Glutamatergic neuron (in vitro differentiated cells): Measurements from ENCODE around the gene RNGTT. TPM values are rescaled to one million over a fixed set of nuclear protein-coding genes. Genes with fewer than 3 reads are reported as not detected.

Source experiments
- DNase-seq: peaks from one replicate; pipeline ENCODE4 v3.0.0; 2022
- H3K27ac Mint-ChIP-seq: one replicate; pipeline ENCODE4 v1.8.0; 2020; ENCODE audit warnings: mild to moderate bottlenecking, mixed read lengths, inconsistent platforms; ENCODE audit not compliant: unreplicated experiment
- H3K27me3 Mint-ChIP-seq: one replicate; pipeline ENCODE4 v1.8.0; 2020; ENCODE audit warnings: mild to moderate bottlenecking, moderate library complexity, mixed read lengths, inconsistent platforms; ENCODE audit not compliant: unreplicated experiment
- H3K36me3 Mint-ChIP-seq: one replicate; pipeline ENCODE4 v1.8.0; 2020; ENCODE audit warnings: mild to moderate bottlenecking, mixed read lengths, inconsistent platforms; ENCODE audit not compliant: unreplicated experiment
- H3K4me1 Mint-ChIP-seq: one replicate; pipeline ENCODE4 v1.8.0; 2020; ENCODE audit warnings: mild to moderate bottlenecking, low read depth, mixed read lengths, inconsistent platforms; ENCODE audit not compliant: unreplicated experiment
- H3K4me3 Mint-ChIP-seq: one replicate; pipeline ENCODE4 v1.8.0; 2020; ENCODE audit warnings: mild to moderate bottlenecking, mixed read lengths, inconsistent platforms; ENCODE audit not compliant: unreplicated experiment
- H3K9me3 Mint-ChIP-seq: one replicate; pipeline ENCODE4 v1.8.0; 2020; ENCODE audit warnings: mild to moderate bottlenecking, moderate library complexity, mixed read lengths, inconsistent platforms; ENCODE audit not compliant: unreplicated experiment
- total RNA-seq: library from RNA; stranded (reverse); fragmentation: NEBNext Ultra II Directional; extraction: Animal tissue kit (Norgen Biotek cat#: 25700); gene quantifications from one replicate; pipeline ENCODE4 v1.2.1, GENCODE V29; 2021; ENCODE audit not compliant: unreplicated experiment
- TF ChIP-seq, protein P1 (sequence below): fragments of 200-600 bp; sonication (generic); IDR thresholded peaks from one replicate; pipeline ENCODE4 v1.5.0; 2021; ENCODE audit not compliant: partially characterized antibody, unreplicated experiment

Gene RNGTT
- total RNA-seq, 1 donor from 2014 or later: 23.9 TPM

DNA sequence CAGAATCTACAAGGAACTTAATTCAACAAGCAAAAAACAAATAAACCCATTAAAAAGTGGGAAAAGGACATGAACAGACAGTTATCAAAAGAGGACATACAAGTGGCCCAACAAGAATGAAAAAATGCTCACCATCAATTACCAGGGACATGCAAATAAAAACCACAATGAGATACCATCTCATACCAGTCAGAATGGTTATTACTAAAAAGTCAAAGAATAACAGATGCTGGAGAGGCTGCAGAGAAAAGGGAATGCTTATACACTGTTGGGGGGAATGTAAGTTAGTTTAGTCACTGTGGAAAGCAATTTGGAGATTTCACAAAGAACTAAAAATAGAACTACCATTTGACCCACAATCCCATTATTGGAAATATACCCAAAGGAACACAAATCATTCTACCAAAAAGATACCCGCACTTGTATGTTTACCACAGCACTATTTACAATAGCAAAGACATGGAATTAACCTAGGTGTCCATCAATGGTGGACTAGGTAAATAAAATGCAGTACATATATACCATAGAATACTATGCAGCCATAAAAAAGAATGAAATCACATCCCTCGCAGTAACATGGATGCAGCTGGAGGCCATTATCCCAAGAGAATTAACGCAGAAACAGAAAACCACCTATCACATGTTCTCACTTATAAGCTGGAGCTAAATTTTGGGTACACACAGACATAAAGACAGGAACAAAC, 48.4 kb downstream of the RNGTT start:
- Mint-ChIP-seq H3K36me3 (peaks cover 6% of the 10 kb centered on the region), H3K27me3 (peaks cover 4% of the 10 kb centered on the region), H3K9me3 (peaks cover 1% of the 10 kb centered on the region), H3K4me3 (no peak overlapping the region), H3K4me1 (peaks cover 11% of the 10 kb centered on the region), H3K27ac (no peak overlapping the region)
- DNase-seq: no peak
- TF ChIP-seq, protein P1, sequence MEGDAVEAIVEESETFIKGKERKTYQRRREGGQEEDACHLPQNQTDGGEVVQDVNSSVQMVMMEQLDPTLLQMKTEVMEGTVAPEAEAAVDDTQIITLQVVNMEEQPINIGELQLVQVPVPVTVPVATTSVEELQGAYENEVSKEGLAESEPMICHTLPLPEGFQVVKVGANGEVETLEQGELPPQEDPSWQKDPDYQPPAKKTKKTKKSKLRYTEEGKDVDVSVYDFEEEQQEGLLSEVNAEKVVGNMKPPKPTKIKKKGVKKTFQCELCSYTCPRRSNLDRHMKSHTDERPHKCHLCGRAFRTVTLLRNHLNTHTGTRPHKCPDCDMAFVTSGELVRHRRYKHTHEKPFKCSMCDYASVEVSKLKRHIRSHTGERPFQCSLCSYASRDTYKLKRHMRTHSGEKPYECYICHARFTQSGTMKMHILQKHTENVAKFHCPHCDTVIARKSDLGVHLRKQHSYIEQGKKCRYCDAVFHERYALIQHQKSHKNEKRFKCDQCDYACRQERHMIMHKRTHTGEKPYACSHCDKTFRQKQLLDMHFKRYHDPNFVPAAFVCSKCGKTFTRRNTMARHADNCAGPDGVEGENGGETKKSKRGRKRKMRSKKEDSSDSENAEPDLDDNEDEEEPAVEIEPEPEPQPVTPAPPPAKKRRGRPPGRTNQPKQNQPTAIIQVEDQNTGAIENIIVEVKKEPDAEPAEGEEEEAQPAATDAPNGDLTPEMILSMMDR: no peak

DNA sequence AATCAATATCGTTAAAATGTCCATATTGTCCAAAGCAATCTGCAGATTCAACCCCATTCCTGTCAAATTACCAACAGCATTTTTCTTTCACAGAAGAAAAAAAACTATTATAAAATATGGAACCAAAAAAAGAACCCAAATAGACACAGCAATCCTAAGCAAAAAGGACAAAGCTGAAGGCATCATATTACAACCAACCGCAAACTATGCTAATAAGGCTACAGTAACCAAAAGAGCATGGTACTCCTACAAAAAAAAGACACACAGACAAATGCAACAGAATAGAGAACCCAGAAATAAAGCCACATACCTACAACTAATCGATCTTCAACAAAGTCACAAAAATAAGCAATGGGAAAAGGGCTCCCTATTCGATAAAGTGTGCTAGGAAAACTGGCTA, 49.2 kb downstream of the RNGTT start:
- Mint-ChIP-seq H3K4me3 (no peak overlapping the region), H3K27ac (no peak overlapping the region), H3K36me3 (peaks cover 6% of the 10 kb centered on the region), H3K4me1 (peaks cover 11% of the 10 kb centered on the region), H3K9me3 (peaks cover 1% of the 10 kb centered on the region), H3K27me3 (peaks cover 4% of the 10 kb centered on the region)
- TF ChIP-seq, protein P1: no peak
- no peak for DNase-seq

DNA sequence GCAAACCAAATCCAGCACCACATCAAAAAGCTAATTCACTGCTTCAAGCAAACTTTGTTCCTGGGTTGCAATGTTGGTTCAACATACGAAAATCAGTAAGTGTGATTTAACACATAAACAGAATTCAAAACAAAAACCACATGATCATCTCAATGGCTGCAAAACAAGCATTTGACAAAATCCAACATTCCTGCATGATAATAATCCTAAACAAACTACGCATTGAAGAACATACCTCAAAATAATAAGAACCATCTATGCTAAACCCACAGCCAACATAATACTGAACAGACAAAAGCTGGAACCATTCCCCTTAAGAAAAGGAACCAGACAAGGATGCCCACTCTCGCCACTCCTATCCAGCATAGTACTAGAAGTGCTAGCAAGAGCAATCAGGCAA, 49.9 kb downstream of the RNGTT start:
- Mint-ChIP-seq H3K9me3 (peaks cover 1% of the 10 kb centered on the region), H3K27ac (peak overlapping the region; percentile 53), H3K4me1 (peaks cover 11% of the 10 kb centered on the region), H3K27me3 (peaks cover 4% of the 10 kb centered on the region), H3K4me3 (no peak overlapping the region), H3K36me3 (peaks cover 6% of the 10 kb centered on the region)
- TF ChIP-seq, protein P1: no peak
- no peak for DNase-seq

DNA sequence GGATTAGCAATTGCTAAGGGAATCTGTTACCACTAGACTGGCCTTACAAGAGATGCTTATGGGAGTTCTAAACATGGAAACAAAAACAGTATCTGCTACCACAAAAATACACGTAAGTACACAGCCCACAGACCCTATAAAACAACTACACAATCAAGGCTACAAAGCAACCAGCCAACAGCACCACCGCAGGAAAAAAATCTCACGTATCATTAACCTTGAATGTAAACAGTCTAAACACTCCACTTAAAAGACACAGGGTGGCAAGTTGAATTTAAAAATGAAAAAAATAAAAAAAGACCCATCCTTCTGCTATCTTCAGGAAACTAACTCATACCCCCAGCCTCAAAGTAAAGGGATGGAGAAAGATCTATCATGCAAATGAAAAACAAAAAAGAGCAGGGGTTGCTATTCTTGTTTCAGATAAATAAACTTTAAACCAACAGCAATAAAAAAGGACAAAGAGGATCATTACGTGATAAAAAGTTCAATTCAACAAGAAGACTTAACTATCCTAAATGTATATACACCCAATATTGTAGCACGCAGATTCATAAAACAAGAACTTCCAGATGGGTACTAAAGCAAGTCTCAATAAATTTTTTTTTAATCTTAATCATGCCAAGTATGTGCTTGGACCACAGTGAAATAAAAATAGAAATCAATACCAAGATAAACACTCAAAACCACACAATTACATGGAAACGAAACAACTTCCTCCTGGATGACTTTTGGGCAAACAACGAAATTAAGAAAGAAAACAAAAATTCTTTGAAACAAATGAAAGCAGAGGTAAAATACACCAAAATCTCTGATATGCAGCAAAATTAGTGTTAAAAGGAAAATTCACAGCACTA, 52.3 kb downstream of the RNGTT start:
- Mint-ChIP-seq H3K27ac (no peak overlapping the region), H3K27me3 (peaks cover 4% of the 10 kb centered on the region), H3K4me3 (no peak overlapping the region), H3K9me3 (peaks cover 1% of the 10 kb centered on the region), H3K36me3 (peaks cover 6% of the 10 kb centered on the region), H3K4me1 (peaks cover 11% of the 10 kb centered on the region)
- TF ChIP-seq, protein P1: no peak
- DNase-seq: no peak
